ENCODE data around the gene RNF114.

DNA sequence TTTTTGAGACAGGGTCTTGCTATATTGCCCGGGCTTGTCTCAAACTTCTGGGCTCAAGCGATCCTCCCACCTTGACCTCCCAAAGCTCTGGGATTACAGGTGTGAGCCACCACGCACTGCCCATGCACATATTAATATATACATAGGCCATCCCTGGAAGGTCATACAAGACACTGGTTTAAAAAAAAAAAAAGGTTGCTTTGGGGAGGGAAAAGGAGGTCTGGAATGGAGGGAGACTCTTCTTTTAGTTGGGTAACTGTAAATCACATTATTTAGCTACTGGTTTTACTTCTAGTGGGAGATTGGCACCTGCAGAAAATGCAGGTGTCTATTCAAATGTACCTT is 42.5 kb downstream of the RNF114 start:
- TF ChIP-seq, protein P1, sequence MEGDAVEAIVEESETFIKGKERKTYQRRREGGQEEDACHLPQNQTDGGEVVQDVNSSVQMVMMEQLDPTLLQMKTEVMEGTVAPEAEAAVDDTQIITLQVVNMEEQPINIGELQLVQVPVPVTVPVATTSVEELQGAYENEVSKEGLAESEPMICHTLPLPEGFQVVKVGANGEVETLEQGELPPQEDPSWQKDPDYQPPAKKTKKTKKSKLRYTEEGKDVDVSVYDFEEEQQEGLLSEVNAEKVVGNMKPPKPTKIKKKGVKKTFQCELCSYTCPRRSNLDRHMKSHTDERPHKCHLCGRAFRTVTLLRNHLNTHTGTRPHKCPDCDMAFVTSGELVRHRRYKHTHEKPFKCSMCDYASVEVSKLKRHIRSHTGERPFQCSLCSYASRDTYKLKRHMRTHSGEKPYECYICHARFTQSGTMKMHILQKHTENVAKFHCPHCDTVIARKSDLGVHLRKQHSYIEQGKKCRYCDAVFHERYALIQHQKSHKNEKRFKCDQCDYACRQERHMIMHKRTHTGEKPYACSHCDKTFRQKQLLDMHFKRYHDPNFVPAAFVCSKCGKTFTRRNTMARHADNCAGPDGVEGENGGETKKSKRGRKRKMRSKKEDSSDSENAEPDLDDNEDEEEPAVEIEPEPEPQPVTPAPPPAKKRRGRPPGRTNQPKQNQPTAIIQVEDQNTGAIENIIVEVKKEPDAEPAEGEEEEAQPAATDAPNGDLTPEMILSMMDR (IDR thresholded peaks at IDR 0.05) = no peak
- TF ChIP-seq POLR2A (IDR thresholded peaks at IDR 0.05) = no peak

All from thyroid gland (tissue), 4 donors.